HG03469 (cell line): ENCODE data around the gene OR5H14.
"Not testable (repeated sequence)": the region's sequence is repeated elsewhere in the genome, so short reads cannot be mapped to it uniquely, and the experiment has no call there.

ENCODE experiments used
- ATAC-seq: cut with Tn5 transposase; IDR thresholded peaks from one replicate; pipeline ENCODE4 v1.9.1; 2021; ENCODE audit warnings: mild to moderate bottlenecking, moderate library complexity, moderate number of reproducible peaks; ENCODE audit not compliant: unreplicated experiment

The OR5H14 gene

DNA sequence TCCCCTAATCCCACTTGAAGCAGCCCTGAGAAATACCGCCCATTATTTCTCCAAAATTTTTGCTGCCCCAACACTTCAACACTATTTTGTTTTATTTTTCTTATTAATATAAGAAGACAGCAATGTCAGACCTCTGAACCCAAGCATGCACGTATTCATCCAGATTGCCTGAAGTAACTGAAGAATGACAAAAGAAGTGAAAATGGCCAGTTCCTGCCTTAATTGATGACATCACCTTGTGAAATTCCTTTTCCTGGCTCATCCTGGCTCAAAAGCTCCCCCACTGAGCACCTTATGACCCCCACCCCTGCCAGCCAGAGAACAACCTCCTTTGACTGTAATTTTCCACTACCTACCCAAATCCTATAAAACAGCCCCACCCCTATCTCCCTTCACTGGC lies 49.0 kb downstream of the OR5H14 start:
- ATAC-seq: not testable (repeated sequence)

DNA sequence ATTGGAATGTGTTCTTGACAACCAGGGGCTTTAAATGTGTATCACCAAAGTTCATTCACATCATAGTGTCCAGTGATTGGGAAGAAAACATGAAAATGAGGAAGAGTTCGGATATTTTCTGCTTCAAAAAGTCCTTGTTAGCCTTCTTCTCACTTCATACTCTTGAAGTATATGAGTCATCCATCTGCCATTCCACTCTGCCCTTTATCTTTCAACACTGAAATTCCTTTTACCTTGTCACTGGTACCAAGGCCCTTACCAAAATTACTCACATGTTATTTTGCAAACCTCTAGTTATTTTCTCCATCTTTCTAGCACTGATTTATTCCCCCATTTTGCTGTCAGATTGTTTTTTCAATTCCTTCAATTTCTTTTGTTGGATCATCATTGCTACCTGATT lies 51.7 kb downstream of the OR5H14 start:
- no peak for ATAC-seq
